Left cardiac atrium (tissue), 4 donors: ENCODE measurements around the gene TTC33. TPM values are rescaled to one million over a fixed set of nuclear protein-coding genes. Genes with fewer than 3 reads are reported as not detected.
"Not testable (repeated sequence)": the region's sequence is repeated elsewhere in the genome, so short reads cannot be mapped to it uniquely, and the experiment has no call there.

Experiments
- ATAC-seq, 2 donors: fragments of 200-7000 bp; cut with Tn5 transposase; one replicate each; pipeline ENCODE4 v1.9.1; 2020; ENCODE audit warnings: mild to moderate bottlenecking in 2 of 2, moderate library complexity in 2 of 2
- DNase-seq: peaks from one replicate; pipeline ENCODE4 v3.0.0-alpha.2; 2020
- intact Hi-C, 2 donors: fragments of 100-400 bp; cut with DNase I; formaldehyde crosslinking; loops; one replicate each; pipeline versions ENCODE4 v1.14.1 to v1.15.1; 2022 to 2023
- total RNA-seq, 2 donors: library from RNA; stranded (reverse); fragmentation: NEBNext Ultra II Directional; extraction: Animal tissue kit (Norgen Biotek cat#: 25700); gene quantifications; one replicate each; pipeline ENCODE4 v1.2.1, GENCODE V29; 2021
- donor health status: DM: no; HTN: yes; CAD: no.
- donor health status: DM: no; HTN: yes; CAD: no; lungs with severe emphysema.
- donor health status: DM: yes; HTN: yes; CAD: no.
- donor health status: Dilated cardiomyopathy.

The TTC33 gene
- total RNA-seq, 2 donors from 2014 or later, result 14.1 to 17.5 TPM

GRCh38 chr5:40600383-40600782 lies 155.4 kb downstream of the TTC33 start:
- intact Hi-C loops, result no loop called here
- ATAC-seq (no peak), DNase-seq (no peak)

GRCh38 chr5:40599676-40600075 lies 156.1 kb downstream of the TTC33 start:
- no peak for ATAC-seq
- intact Hi-C loops, result no loop called here
- DNase-seq, result no peak

DNA sequence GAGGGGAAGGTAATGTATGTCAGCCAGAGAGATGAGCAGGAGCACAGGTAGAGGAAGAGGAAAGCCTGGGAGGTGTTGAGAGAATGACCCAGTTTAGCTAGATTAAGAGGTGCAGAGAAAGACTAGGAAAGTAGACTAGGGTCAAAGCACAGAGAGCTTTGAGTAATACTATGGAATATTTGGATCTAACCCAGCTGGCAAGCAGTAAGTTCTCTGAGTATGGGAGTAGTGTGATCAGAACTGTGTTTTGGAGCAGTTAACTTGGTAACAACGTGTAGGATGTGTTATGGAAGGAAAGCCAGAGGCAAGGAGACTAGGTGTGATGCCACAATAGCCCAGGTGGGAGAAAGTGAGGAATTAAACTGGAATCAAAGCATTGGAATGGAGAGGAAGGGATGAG lies 160.9 kb downstream of the TTC33 start:
- ATAC-seq, result peak in 1 of 2 donors; percentile 57
- no peak for DNase-seq
- intact Hi-C loops, result no loop called here

- DNase-seq, ATAC-seq, intact Hi-C loops: not testable (repeated sequence)
Observed at GRCh38 chr5:40591727-40592396, 163.9 kb downstream of the TTC33 start.

GRCh38 chr5:40587376-40587775 lies 168.4 kb downstream of the TTC33 start:
- DNase-seq, result no peak
- ATAC-seq, result no peak
- intact Hi-C loops, result no loop called here

DNA sequence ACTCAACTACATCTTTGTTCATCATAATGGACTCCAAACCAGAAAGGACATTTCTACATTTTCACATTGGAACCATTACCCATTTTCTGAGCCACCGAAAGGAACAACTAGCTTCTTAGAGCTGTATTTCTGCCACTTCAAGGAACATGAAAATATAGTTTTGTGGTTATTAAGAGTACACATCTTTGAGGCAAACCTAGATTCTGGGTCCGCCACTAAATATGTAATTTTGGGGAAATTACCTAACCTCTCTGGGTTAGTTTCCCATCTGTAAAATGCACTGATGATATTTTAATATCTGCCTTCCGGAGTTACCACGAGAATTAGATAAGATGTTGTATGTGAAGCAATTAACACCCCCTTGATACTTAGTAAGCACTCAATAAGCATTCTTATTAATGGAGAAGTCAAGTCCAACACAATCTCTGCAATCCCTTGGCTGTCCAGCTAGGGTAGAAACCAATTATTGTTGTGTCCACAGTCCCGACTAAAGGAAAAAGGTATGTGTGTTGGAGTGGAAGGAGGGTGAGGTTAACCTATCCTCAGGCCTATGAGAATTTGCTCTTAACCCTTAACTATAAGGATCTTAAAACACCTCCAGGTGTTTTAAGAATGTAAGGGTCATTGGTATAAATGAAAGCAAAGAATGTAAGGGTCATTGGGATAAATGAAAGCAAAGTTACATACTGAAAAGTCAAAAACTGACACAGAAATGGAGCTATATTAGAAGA lies 170.1 kb downstream of the TTC33 start:
- ATAC-seq (no peak), DNase-seq (no peak)
- intact Hi-C loops, result no loop called here

DNA sequence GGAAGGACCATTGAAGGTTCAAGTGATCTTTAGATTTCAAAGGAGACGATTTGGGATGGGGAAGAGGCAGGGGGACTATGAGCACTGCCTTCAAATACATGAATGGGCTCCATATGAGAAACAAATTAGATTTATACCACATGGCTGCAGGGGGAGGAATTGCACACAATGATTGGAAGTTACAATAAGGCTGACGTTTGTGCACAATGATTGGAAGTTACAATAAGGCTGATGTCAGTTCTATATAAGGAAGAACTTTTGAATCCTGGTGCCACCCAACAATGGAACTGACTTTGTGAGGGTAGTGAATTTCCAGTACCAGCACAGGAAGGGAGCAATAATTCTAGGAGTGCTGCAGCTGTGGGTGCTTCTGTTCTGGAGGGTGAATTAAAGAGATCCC lies 171.7 kb downstream of the TTC33 start:
- DNase-seq (no peak), ATAC-seq (no peak)
- intact Hi-C loops, result no loop called here

DNA sequence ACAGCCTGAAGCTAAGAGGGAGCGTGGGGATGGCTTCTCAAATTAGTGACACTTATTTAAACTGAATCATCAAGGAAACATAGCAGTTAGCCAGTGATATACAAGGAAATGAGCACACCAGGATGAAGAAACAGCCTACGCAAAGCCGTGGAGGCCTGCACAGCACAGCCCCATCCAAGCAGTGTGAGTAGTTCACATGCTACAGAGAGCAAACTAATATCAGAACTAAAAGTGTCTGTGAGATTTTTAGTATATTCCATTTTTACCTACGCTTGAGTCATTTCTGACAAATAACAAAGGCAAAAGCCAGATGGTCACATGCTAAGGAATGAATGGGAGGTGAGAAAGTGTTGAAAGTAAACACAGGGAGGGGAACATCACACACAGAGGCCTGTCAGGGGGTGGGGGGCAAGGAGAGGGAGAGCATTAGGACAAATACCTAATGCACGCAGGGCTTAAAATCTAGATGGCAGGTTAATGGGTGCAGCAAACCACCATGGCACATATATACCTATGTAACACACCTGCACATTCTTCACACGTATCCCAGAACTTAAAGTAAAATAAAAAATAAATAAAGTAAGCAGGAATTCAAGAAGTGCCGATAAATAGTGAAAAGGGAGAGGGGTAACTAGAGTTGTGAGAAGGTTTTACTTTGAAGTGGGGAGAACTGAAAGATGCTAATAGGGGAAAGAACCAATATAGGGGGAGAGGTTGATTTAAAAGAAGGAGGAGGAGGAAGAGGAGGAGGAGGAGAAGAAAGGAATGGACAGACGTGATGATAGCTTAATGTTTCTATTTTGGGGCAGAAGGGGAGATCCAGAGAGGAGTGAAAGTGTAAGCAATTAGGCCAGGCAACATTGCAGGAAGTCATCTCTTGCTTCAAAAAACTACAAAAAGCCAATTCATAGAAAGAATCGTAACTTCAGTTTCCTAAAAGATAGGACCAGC lies 177.0 kb downstream of the TTC33 start:
- no peak for DNase-seq

GRCh38 chr5:40577718-40578117 lies 178.0 kb downstream of the TTC33 start:
- ATAC-seq, result no peak
- DNase-seq, result no peak
- intact Hi-C loops, result no loop called here

More for the DNA sequence above, 177.0 kb downstream of the TTC33 start:
- intact Hi-C loops, result no loop called here
- no peak for ATAC-seq

GRCh38 chr5:40575921-40576320 lies 179.8 kb downstream of the TTC33 start:
- intact Hi-C loops, result no loop called here
- no peak for DNase-seq
- no peak for ATAC-seq

- intact Hi-C loops, result no loop called here
- ATAC-seq (no peak), DNase-seq (no peak)
Observed at GRCh38 chr5:40575411-40575810, 180.3 kb downstream of the TTC33 start.

GRCh38 chr5:40572937-40573336 lies 182.8 kb downstream of the TTC33 start:
- ATAC-seq, result peak; percentile 63 to 84
- intact Hi-C loops, result no loop called here
- DNase-seq, result no peak

DNA sequence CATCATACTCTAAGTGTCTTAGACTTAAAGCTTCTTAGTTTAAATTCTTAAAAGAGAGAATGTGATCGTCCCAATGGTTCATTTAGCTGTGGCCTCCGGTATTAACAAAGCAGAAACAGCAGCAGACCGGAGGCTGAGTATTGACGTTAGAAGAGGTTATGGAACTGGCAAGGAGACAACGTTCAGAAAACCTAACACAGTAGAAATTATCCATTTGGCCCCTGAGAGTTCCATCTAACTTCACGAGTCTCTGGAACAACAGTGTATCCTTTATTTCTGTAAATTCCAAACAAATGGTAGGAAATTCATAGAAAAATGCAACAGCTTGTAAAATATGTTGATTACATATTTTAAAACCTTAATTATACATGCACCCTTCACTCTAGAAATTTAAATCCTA lies 183.4 kb downstream of the TTC33 start:
- no peak for DNase-seq
- intact Hi-C loops, result no loop called here
- ATAC-seq, result peak in 1 of 2 donors; percentile 50

- DNase-seq, result no peak
- intact Hi-C loops, result no loop called here
- ATAC-seq, result no peak
Observed at GRCh38 chr5:40571729-40572128, 184.0 kb downstream of the TTC33 start.

- intact Hi-C loops, result no loop called here
- ATAC-seq, result peak in 1 of 2 donors; percentile 76
- DNase-seq, result no peak
Observed at GRCh38 chr5:40570408-40571129, 185.2 kb downstream of the TTC33 start.

DNA sequence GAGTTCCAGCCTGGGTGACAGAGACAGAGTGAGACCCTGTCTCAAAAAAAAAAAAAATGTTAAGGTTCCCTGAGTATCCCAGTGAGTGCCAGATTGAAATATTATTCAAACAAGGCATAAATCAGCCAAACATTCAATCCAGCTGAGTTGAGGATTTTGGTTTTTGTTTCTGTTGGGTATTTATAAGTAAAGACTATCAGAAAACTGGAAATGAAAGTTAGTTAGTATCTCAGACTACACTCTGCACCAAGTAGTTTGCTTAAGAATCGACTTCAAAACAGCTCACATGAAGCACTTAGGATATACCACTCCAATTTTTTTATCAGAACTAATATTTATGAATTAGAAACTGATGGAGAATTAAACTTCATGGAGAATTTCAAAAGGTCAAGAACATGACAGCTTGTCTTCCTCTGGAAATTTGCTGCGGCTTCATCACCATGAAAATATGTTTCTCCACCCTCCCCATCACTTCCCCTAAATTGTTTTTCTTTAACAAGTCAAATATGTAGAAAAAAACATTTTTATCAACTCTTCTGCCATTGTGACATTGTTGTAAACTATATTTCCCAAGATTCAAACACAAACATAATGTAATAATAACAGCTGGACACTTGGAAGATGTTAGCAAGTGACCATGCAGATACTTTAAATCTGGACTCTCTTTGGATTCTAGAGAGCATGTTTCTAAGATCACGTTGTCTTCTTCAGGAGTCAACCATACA lies 186.1 kb downstream of the TTC33 start:
- intact Hi-C loops, result no loop called here
- ATAC-seq (peak in 1 of 2 donors; percentile 48), DNase-seq (no peak)

- DNase-seq (no peak), ATAC-seq (no peak)
- intact Hi-C loops, result no loop called here
Observed at GRCh38 chr5:40568548-40568947, 187.2 kb downstream of the TTC33 start.

DNA sequence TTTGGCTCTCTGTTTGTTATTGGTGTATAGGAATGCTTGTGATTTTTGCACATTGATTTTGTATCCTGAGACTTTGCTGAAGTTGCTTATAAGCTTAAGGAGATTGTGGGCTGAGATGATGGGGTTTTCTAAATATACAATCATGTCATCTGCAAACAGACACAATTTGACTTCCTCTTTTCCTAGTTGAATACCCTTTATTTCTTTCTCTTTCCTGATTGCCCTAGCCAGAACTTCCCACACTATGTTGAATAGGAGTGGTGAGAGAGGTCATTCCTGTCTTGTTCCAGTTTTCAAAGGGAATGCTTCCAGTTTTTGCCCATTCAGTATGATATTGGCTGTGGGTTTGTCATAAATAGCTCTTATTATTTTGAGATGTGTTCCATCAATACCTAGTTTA lies 192.6 kb downstream of the TTC33 start:
- ATAC-seq, DNase-seq, intact Hi-C loops: not testable (repeated sequence)
